Measurements from ENCODE around the gene ZNF681.
"Not testable (repeated sequence)": the region's sequence is repeated elsewhere in the genome, so short reads cannot be mapped to it uniquely, and the experiment has no call there.

ZNF681 gene

DNA sequence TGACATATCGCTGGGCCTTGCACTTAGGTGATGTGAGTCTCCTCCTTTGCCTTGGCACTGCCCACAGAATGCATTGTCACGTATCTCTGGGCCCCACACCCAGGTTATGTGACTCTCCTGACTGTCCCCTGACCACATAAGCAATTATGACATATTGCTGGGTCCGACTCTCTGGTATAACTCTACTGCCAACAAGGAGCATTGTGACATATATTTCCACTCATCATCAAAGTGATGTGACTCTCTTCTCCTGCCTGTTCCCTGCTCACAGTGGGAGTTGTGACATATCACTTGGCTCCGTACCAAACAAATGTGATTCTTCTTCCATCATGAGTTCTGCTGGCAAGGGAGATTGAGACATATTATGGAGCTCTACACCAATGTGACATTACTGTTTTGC is 15.4 kb upstream of the ZNF681 start:
- DNase-seq (ENCODE audit: low read depth), result no peak

DNA sequence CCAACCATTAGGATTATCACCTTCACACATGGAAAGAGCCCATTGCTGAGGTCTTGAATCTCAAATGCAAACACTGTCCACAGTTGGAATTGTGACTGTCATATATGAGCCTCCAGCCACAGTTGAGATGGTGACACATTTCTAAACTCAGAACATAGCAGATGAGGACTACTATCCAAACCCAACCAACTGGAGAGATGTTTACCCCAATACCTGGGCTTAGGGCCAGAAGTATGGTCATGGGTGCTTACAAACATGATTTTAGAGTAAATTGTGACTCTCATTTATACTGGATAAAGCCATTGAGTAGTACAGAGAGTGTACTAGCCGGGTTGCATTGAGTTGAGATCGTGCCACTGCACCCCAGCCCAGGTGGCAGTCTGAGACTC is 14.0 kb upstream of the ZNF681 start:
- peak; percentile 2 for DNase-seq (ENCODE audit: low read depth)

DNA sequence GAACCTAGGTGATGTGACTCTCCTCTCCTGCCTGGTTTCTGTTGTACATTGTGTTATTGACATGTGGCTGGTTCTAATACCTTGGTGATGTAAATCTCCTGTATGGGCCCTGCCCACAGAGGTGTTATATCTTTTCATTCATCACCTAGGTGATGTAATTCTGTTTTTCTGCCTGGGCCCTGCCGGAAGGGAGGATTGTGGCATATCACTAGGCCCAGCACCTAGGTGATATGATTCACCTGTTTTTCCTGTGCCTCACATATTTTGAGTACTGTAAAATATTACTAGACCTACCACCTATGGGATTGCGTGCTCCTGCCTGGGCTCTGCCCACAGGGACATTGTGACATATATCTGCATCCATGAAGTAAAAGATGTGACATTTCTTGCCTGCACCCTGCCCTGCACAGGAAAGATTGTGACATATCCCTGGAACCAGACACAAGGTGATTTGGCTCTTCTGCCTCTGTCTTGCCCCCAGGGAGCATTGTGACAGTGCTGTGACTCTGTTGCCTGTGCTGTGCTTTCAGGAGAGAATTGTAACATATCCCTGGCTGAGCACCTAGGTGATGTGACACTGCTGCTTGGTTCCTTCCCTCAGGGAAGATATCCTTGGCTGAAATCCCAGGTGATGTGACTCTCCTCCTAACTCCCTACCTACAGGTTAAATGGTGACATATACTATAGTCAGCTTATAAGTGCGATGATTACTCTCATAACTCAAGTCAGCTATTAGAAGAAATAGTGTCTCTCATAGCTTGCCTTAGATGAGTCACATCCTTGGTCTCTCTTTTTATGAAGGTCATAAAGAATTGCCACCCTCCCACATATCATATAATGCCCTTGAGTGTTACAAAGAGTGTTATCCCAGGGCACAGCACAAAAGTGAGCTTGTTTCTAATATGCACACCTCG is 13.3 kb upstream of the ZNF681 start:
- peak; percentile 11 for DNase-seq (ENCODE audit: low read depth)

DNA sequence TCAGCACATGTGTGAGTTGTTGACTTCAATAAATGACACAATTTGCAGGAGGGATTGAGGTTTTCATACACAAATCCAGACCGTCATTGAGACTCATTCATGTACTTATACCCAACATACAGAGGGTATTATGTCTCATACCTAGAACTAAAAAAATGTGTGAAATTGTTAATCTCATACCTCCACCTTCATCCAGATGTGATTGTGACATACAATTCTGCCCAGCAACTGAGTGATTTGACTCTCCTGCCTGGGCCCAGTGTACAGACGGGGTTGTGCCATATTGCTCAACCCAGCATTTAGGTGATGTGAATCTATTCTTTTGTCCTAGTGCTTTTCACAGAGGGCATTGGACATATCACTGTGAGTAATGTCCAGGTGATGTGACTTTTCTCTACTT is 12.6 kb upstream of the ZNF681 start:
- no peak for DNase-seq (ENCODE audit: low read depth)

DNA sequence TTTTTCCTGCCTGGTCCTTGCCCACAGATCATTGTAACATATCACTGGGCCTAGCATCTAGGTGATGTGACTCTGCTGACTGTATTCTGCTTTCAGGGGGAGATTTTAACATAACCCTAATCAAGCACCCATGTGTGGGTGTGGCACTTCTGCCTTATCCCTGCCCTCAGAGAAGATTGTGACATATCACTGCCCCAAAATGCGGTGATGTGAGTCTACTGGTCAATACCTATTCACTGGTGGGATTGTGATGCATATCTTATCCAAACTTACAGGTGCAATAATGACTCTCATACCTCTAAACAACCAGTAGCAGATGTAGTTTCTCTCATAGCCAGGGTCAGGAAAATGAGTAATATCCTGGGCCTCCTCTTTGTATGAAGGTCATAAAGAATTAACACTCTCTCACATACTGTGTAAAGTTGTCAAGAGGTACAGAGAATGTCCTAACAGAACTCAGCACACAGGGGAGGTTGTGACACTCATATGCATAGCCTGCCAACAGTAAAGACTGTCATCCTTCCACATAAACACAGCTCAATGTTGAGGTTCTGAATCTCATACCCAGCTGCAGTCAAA is 12.1 kb upstream of the ZNF681 start:
- no peak for DNase-seq (ENCODE audit: low read depth)

DNA sequence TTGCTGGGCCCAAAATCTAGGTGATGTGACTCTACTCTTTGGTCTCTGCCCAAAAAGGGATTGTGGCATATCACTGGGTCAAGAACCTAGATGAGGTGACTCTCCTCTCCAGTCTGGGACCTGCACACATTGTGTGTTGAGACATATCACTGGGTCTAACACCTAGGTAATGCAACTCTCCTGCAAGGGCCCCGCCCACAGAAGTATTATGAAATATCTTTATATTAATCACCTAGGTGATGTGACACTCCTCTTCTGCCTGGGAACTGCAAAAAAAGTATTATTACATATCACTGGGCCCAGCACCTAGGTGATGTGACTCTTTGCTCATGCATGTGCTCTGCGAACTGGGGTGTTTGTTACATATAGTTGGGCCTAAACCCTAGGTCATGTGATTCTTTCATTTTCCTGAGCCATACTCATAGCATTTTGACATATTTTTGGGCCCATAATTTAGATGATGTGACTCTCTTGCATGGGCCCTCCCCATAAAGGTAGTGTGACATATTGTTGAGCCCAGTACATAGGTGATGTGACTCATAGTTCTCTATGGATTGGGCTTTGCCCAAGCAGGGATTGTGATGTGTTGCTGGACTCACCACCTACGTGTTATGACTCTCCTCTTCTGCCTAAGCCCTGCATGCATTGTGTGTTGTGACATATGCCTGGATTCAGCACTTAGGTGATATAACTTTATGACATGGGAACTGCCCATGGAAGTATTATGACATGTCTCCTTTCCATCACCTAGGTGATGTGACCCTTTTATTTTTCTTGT is 11.2 kb upstream of the ZNF681 start:
- DNase-seq (ENCODE audit: low read depth), result no peak

DNA sequence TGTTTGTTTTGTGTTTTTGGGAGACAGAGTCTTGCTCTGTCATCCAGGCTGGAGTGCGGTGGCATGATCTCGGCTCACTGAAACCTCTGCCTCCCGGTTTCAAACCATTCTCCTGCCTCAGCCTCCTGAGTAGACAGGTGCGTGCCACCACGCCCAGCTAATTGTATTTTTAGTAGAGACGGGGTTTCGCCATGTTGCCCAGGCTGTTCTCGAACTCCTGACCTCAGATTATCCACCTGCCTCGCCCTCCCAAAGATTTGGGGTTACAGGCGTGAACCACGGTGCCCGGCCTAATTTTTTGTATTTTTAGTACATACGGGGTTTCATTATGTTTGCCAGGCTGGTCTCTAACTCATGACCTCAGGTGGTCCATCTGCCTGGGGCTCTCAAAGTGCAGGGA is 8.3 kb upstream of the ZNF681 start:
- DNase-seq (ENCODE audit: low read depth), result no peak

DNA sequence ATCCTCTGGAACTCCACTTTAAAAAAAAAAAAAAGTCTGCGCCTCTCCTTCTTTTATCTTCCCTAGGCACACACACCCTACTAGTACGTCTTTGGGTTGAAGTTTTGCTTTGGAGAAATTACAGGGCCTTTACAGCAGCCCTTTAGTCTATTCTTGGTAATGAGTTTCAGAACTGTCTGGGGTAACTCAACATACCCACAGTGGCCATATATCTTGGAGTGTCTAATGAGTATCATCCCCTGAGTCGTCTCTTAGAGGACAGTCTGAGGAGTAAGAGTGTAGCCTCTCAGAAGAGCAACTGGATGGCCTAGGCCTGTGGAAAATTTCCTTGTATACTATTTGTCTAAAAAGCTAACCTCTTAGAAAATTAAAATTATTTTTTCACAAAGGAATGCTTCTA is 6.1 kb upstream of the ZNF681 start:
- DNase-seq (ENCODE audit: low read depth), result no peak

DNA sequence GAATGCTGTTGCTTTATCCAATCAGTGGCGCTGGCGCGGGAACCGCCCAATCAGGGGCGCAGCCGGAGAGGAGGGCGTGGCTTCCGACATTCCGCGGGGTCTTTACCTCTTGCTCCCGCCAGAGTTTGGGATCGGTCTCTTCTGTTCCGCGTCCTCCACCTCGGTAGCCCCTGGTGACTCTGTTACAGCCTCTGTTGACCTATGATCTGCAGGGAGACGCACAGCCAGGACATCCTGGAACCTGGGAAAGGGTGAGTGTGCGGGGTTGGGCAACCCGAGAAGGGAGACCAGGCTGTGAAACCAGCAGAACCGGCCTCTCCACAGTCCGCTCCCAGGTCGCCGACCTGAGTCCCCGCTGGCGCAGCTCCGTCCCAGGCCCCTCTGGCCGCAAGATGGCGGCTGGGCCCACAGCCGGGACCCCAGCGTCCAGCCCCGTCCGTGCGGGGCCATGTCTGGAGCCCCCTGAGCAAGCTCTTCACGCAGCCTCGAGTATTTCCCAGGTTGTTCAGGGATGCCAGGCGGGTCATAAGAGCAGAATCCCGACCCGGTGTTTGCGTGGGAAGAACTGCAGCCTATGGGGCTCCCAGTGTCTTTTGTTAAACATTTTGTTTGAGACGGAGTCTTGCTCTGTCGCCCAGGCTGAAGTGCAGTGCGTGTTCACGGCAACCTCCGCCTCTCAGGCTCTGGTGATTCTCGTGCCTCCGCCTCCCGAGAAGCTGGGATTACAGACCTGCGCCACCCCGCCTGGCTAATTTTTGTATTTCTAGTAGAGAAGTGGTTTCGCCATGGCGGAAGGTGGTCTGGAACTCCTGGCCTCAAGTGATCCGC is 4.4 kb upstream of the ZNF681 start:
- DNase-seq (ENCODE audit: low read depth), result peak; percentile 24

DNA sequence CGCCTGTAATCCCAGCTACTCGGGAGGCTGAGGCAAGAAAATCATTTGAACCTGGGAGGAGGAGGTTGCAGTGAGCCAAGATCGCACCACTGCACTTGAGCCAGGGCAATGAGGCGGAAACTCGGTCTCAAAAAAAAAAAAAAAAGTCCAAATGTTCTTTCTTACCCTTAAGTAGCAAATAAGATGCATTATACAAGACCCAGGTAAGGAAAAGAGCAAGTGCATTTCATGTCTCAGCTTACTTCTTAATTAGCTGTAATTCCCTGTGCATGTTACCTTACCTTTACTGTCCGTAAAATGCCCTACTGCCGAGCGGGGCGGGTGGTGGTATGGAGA is 3.8 kb upstream of the ZNF681 start:
- no peak for DNase-seq (ENCODE audit: low read depth)

DNA sequence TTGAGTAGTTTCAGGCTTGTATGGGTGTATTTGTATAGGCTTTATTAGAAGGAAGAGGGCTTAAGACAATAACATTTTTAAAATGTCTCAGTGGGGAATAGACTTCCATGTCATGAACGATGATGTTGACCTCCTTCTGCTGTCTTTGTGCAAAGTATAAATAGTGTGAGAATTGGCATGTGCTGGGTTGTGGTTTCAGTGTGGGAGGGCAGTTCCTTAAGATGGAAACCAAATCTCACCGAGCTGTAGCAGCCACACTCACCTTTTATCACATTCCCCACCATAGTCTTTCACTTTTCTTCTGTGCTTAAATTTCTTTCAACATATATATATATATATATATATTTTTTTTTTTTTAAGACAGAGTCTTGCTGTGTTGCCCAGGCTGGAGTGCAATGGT is 1.6 kb upstream of the ZNF681 start:
- not testable (repeated sequence) for DNase-seq (ENCODE audit: low read depth)

DNA sequence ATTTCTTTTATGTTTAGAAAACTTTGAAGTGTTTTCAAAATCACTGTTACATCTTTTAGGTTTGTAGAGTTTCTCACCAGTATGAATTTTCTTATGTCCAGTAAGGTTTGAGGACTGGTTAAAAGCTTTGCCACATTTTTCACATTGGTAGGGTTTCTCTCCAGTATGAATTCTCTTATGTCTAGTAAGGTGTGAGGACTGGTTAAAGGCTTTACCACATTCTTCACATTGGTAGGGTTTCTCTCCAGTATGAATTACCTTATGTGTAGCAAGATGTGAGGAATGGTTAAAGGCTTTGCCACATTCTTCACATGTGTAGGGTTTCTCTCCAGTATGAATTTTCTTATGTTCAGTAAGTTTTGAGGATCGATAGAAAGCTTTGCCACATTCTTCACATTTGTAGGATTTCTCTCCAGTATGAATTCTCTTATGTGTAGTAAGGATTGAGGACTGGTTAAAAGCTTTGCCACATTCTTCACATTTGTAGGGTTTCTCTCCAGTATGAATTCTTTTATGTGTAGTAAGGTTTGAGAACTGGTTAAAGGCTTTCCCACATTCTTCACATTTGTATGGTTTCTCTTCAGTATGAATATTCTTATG is 15.0 kb downstream of the ZNF681 start:
- DNase-seq (ENCODE audit: low read depth), result not testable (repeated sequence)

DNA sequence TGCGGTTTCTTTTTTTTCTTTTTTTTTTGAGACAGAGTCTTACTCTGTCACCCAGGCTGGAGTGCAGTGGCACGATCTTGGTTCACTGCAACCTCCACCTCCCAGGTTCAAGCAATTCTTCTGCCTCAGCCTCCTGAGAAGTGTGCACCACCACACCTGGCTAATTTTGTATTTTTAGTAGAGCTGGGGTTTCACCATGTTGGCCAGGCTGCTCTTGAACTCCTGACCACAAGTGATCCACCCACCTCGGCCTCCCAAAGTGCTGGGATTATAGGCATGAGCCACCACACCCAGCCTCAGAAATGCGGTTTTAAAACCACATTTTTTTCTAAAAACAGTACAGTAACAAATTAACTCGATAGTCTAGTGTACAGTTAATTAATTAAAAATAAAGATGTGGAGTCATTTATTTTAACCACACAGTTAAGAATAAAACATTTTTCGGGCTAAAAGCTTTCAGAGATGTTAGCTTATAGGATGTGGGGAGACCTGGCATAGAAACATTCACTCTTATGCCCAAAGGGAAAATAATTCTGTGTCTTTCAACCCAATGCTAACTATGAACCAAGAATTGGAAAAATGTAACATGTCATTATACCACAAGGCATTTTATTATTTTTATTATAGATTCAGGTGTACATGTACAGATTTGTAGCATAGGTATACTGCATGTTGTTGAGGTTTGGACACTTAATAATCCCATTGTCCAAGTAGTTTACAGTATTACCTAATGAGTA is 27.8 kb downstream of the ZNF681 start:
- not testable (repeated sequence) for DNase-seq (ENCODE audit: low read depth)

DNA sequence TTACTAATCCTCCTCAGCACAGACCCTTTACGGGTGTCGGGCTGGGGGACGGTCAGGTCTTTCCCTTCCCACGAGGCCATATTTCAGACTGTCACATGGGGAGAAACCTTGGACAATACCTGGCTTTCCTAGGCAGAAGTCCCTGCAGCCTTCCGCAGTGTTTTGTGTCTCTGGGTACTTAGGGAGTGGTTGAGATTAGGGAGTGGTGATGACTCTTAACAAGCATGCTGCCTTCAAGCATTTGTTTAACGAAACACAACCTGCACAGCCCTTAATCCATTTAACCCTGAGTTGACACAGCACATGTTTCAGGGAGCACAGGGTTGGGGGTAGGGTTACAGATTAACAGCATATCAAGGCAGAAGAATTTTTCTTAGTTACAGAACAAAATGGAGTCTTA is 34.5 kb downstream of the ZNF681 start:
- DNase-seq (ENCODE audit: low read depth), result not testable (repeated sequence)

DNA sequence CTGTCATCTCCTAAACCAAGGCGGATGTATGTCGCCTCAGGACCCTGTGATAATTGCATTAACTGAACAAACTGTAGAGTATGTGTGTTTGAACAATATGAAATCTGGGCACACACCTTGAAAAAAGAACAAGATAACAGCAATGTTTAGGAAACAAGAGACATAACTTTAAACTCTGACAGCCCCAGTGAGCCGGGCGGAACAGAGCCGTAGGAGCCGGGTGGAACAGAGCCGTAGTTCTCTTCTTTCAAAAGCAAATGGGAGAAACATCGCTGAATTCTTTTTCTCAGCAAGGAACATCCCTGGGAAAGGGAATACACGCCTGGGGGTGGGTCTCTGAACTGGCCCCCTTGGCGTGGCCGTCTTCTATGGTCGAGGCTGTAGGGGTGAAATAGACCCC is 39.9 kb downstream of the ZNF681 start:
- DNase-seq (ENCODE audit: low read depth), result no peak

DNA sequence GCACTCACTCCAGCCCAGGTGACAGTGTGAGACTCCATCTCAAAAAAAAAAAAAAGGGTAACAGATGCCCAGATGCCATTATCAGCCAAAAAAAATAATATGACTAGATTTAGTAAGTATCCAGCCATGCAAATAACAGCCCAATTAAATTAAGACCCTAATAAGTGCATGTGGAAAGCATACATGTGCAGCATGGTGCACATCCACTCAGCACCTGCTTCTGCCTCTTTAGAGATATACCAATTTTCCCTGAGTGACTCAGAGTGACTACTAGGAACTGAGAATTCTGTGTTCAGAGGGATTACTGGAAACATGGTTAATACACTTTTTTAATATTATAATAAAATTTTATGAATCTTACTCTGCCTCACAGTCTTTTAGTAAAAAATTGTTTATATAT is 41.9 kb downstream of the ZNF681 start:
- no peak for DNase-seq (ENCODE audit: low read depth)

DNA sequence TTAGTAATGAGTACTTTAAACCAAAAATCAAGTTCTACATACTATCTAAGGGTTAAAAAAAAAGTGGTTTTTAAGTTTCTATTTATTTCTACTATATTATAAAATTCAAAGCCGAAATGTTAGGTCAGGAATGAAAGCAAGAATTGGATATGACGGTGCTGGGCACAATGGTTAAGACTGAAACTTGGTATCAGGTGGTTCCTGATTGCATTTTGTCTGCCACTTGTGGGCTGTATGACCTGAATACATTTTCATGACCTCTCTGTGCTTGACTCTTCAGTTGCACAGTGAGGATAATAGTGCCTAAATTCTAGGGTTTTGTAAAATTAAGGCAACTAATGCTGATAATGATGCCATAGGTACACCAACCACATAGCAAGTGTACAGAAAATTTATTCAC is 49.3 kb downstream of the ZNF681 start:
- no peak for DNase-seq (ENCODE audit: low read depth)

DNA sequence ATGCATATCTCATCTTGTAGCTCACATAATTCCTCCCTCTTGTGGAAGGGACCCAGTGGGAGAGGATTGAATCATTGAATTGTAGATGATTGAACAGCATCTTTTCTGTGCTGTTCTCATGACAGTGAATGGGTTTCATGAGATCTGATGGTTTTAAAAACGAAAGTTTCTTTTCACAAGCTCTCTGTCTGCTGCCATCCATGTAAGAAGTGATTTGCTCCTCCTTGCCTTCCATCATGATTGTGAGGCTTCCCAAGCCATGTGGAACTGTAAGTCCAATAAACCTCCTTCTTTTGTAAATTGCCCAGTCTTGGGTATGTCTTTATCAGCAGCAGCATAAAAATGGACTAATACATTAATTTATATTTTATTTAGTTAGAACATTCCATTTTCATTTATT is 52.0 kb downstream of the ZNF681 start:
- no peak for DNase-seq (ENCODE audit: low read depth)

DNA sequence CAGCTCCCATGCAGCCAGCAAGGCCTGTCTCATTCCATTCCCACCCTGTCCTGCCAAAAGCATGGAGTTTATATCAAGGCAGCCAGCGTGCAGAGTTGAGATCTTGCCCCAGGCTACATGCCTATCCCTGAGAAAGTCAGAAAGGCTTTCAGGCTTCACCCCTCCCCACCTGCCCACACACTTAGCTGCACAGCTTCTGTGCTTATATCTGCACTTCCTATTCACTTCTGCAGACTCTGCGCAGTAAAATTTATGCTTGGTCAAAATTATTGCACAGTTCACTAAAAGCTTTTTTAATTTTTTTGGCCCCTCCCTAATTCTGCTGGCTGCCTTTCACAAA is 59.2 kb downstream of the ZNF681 start:
- no peak for DNase-seq (ENCODE audit: low read depth)

DNA sequence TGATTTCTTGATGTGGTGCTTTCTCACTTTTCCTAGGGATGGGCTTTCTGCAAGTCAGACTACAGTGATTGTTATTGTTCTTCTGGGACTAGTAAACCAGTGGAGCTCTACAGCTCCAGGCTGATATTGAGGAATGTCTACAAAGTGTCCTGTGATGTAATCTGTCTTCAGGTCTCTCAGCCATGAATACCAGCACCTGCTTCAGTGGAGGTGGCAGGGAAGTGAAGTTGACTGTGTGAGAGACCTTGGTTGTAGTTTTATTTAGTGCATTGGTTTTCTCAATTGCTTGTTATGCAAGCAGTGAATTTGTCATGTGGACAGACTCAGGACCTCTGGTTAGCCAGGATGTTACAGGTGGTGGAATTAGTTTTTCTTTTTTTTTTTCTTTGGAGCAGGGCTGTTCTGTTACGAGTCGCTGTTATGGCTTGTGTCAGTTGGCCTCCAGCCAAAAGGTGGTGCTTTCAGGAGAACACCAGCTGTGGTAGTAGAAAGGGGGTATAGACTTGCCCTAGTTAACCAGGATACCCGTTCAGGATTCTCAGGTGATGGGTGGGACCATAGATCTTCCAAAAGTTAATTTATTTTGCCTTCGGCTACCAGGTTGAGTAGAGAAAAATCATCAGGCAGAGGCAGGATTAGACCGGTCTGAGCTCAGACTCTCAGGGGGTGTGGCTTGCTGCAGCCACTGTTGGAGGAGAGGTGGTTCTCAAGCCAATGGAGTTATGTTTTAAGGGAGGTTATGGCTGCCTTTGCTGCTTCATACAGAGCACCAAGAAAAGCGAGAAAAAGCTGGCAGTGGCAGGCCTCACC is 59.8 kb downstream of the ZNF681 start:
- no peak for DNase-seq (ENCODE audit: low read depth)
